ENCODE data around the gene GPAT2.
"Not testable (repeated sequence)": the region's sequence is repeated elsewhere in the genome, so short reads cannot be mapped to it uniquely, and the experiment has no call there.

Gene GPAT2

GRCh38 chr2:96060325-96060724 is 25.6 kb upstream of the GPAT2 start:
- H3K36me3 ChIP-seq (ENCODE audit: insufficient read depth, low read length); H3K4me3 ChIP-seq (ENCODE audit: low read length); H3K4me1 ChIP-seq (ENCODE audit: insufficient read depth, low read length); H2AFZ ChIP-seq (ENCODE audit: low read depth, low read length); H3K9me3 ChIP-seq (ENCODE audit: low read length); H3K27me3 ChIP-seq (ENCODE audit: insufficient read depth, low read length): not testable (repeated sequence)

DNA sequence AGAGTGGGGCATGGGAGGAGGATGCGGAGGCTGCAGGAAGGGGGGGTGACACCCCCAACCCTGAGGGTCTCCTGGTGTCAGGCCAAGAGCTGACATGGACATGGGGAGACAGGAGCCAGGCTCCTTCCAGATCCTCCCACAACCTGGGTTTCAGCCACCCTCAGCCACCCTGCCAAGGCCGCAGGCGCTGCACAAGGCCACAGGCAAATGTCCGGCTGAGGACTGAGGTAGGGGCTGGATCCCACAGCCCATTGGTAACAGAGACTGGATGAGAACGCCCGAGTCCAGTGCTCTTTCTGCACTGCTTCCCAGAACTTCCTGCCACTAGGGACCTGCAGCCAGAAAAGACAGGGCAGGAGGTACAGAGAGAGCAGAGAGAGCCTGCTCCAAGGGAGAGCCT is 24.7 kb upstream of the GPAT2 start:
- not testable (repeated sequence) for H3K27me3 ChIP-seq (ENCODE audit: insufficient read depth, low read length); H2AFZ ChIP-seq (ENCODE audit: low read depth, low read length); H3K36me3 ChIP-seq (ENCODE audit: insufficient read depth, low read length); H3K9me3 ChIP-seq (ENCODE audit: low read length); H3K4me1 ChIP-seq (ENCODE audit: insufficient read depth, low read length); H3K4me3 ChIP-seq (ENCODE audit: low read length)

DNA sequence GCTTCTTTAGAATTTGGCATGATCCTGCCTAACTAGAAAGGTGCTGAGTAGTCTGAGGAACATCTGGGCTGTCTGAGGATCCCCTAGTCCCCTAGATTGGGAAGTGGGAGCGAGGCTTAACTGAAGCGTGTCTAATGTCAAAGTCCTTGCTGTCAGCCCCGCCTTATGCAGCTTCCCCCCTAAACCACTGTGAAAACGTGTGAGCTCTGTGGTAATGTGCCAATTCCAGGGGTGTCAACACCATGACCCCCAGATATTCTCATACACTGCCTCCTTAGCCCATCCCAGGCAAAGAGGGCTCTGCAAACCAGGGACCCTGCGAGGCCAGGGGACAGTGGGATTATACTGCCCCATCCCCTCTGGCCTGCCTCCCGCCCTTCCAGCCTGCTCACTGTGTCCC is 21.1 kb upstream of the GPAT2 start:
- not testable (repeated sequence) for H3K4me3 ChIP-seq (ENCODE audit: low read length); H3K27me3 ChIP-seq (ENCODE audit: insufficient read depth, low read length); H2AFZ ChIP-seq (ENCODE audit: low read depth, low read length); H3K9me3 ChIP-seq (ENCODE audit: low read length); H3K4me1 ChIP-seq (ENCODE audit: insufficient read depth, low read length); H3K36me3 ChIP-seq (ENCODE audit: insufficient read depth, low read length)

DNA sequence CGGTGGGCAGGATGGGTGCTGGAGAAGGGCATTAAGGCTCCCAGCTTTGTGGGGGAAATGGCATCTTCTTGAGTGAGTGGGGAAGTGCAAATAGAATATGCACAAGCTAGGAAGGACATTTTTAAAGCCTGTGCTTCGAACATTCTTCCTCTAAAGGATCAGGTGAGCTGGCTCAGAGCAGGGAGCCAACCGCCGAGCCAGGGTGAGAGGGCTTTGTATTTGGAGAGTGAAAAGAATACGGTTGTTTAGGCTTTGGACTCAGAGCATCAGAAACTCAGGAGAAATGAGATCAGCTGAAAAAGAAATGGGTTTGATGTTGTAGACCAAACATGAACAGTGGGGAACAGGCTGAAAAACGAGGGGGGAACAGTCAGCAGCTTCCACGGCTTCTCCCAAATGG is 19.8 kb upstream of the GPAT2 start:
- H3K9me3 ChIP-seq (ENCODE audit: low read length); H3K27me3 ChIP-seq (ENCODE audit: insufficient read depth, low read length); H3K4me1 ChIP-seq (ENCODE audit: insufficient read depth, low read length); H3K4me3 ChIP-seq (ENCODE audit: low read length); H2AFZ ChIP-seq (ENCODE audit: low read depth, low read length); H3K36me3 ChIP-seq (ENCODE audit: insufficient read depth, low read length): not testable (repeated sequence)

DNA sequence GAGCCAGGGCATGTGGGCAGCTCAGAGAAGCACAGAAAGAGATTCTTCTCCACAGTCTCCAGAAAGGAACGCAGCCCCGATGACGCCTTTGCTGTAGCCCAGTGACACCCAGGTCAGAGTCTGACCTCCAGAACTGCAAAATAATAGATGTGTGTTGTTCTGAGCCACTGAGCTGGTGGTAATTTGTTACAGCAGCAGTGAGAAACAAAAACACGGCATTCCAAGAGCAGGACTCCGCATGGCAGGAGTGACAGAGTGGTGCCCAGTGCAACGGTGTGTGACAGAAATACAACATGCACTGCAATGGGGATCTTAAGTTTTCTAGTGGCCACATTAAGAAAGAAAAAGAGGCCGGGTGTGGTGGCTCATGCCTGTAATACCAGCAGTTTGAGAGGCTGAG is 18.7 kb upstream of the GPAT2 start:
- H3K4me3 ChIP-seq (ENCODE audit: low read length); H3K9me3 ChIP-seq (ENCODE audit: low read length); H2AFZ ChIP-seq (ENCODE audit: low read depth, low read length); H3K27me3 ChIP-seq (ENCODE audit: insufficient read depth, low read length); H3K36me3 ChIP-seq (ENCODE audit: insufficient read depth, low read length); H3K4me1 ChIP-seq (ENCODE audit: insufficient read depth, low read length): not testable (repeated sequence)

DNA sequence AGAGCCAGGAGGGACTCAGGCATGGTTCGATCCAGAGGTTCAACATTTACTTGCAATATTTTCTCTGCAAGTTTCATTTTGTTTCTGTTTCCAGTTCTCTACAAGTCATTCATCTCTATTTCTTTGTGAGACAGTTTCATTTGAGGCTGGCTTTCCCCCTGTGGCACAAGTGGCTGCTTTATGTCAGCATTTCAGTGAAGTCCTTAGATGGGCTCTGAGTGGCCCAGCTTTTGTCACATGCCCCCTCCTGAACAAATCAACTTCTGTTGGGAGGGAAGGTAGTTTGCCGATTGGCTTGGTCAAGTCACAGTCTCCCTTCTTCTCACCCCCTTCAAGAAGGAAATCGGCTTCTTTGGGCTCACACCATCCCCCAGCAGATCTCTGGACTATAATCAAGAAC is 17.9 kb upstream of the GPAT2 start:
- H2AFZ ChIP-seq (ENCODE audit: low read depth, low read length); H3K36me3 ChIP-seq (ENCODE audit: insufficient read depth, low read length); H3K9me3 ChIP-seq (ENCODE audit: low read length); H3K4me1 ChIP-seq (ENCODE audit: insufficient read depth, low read length); H3K27me3 ChIP-seq (ENCODE audit: insufficient read depth, low read length); H3K4me3 ChIP-seq (ENCODE audit: low read length): not testable (repeated sequence)

GRCh38 chr2:96049917-96050262 is 15.2 kb upstream of the GPAT2 start:
- H3K9me3 ChIP-seq (ENCODE audit: low read length); H2AFZ ChIP-seq (ENCODE audit: low read depth, low read length); H3K27me3 ChIP-seq (ENCODE audit: insufficient read depth, low read length); H3K4me3 ChIP-seq (ENCODE audit: low read length); H3K4me1 ChIP-seq (ENCODE audit: insufficient read depth, low read length); H3K36me3 ChIP-seq (ENCODE audit: insufficient read depth, low read length): not testable (repeated sequence)

DNA sequence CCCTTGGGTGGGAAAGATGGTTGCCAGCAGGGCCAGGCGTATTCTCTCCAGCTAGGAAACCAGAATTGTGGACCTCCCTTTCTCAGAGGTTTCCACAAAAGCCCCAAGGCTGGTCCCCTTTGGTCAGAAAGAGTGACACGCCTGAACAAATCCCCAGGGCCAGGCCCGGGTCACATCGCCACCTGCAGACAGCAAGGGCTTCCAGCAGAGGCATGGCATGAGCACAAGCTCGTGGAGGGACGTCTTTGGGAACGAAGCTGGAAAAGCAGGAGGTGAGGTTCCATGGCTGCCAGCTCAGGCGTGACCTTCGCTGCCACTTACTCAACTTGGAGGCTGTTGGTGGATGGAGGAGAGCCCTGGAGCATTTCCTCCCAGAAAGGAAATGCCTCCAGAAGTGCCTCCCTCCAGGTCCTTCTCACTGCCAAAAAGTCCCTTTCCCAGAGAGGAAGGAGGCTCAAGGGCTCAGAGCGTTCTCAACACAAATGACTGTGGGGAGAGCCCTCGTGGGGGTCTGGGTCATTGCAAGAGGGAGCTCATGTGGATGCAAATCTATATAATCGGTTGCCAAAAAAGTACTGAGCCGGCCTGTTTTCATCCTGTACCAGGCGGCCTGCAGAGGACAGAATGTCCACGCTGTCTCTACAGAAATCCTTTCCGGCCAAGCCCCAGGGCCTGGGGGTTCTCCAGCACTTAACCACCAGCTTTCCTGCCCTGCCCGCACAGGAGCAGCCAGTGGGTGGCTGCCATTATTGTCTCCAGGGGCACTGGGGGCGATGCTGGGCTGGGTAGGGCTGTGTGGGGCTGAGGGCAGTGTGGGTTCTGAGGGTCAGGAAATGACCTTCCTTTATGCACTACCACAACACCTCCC is 14.6 kb upstream of the GPAT2 start:
- H3K36me3 ChIP-seq (ENCODE audit: insufficient read depth, low read length); H3K27me3 ChIP-seq (ENCODE audit: insufficient read depth, low read length); H2AFZ ChIP-seq (ENCODE audit: low read depth, low read length); H3K4me1 ChIP-seq (ENCODE audit: insufficient read depth, low read length); H3K9me3 ChIP-seq (ENCODE audit: low read length); H3K4me3 ChIP-seq (ENCODE audit: low read length): not testable (repeated sequence)

GRCh38 chr2:96035554-96035953 is 838 bp upstream of the GPAT2 start:
- H3K9me3 ChIP-seq (ENCODE audit: low read length); H3K4me1 ChIP-seq (ENCODE audit: insufficient read depth, low read length); H3K36me3 ChIP-seq (ENCODE audit: insufficient read depth, low read length); H2AFZ ChIP-seq (ENCODE audit: low read depth, low read length); H3K27me3 ChIP-seq (ENCODE audit: insufficient read depth, low read length); H3K4me3 ChIP-seq (ENCODE audit: low read length): not testable (repeated sequence)

GRCh38 chr2:96033997-96034396 is 719 bp downstream of the GPAT2 start:
- H2AFZ ChIP-seq (ENCODE audit: low read depth, low read length); H3K4me1 ChIP-seq (ENCODE audit: insufficient read depth, low read length); H3K27me3 ChIP-seq (ENCODE audit: insufficient read depth, low read length); H3K9me3 ChIP-seq (ENCODE audit: low read length); H3K4me3 ChIP-seq (ENCODE audit: low read length); H3K36me3 ChIP-seq (ENCODE audit: insufficient read depth, low read length): not testable (repeated sequence)

DNA sequence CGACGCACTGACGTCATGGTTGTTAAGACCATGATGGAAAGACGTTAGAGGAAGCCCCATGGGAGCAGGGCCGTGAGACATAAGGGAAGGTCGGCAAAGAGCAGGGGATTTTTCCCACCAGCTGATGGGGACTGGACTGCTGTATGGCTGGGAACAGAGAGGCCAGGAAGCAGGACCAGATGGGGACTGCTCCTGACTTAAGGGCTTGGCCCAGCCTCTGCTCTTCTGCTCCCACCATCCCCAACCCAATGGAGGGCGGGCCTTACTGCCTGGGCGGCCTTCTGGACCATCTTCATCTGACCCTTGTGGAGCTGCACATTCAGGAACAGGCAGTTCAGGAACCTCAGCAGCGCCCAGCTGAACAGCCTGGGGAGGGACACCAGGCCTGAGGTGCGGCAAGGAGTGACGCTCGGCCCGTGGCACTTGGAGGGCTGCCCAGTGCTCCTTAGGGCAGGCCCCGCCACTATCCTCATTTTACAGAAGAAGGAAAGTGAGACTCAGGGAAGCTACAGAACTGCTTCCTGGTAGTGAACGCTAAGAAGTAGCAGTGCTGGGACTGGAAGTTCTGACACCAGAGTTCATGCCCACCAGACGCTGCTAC is 6.9 kb downstream of the GPAT2 start:
- not testable (repeated sequence) for H3K4me3 ChIP-seq (ENCODE audit: low read length); H2AFZ ChIP-seq (ENCODE audit: low read depth, low read length); H3K27me3 ChIP-seq (ENCODE audit: insufficient read depth, low read length); H3K36me3 ChIP-seq (ENCODE audit: insufficient read depth, low read length); H3K4me1 ChIP-seq (ENCODE audit: insufficient read depth, low read length); H3K9me3 ChIP-seq (ENCODE audit: low read length)

DNA sequence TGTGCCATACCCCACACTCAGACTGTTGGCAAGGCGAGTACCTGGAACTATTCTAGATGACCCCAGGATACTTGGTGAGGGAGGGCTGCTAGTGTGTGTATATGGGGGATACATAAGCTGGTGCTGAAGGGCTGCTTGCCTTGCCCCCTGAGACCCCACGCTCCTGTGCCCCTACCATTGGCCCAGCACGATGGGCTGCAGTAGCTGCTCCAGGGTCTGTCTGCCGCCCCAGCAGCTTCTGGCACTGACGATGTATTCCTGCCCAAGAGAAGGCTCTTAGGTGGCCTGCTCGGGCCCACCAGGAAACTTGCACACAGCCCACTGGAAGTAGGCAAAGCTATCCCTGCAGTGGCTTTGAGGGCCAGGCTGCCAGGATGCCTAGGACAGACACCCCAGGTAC is 9.0 kb downstream of the GPAT2 start:
- not testable (repeated sequence) for H3K36me3 ChIP-seq (ENCODE audit: insufficient read depth, low read length); H3K4me1 ChIP-seq (ENCODE audit: insufficient read depth, low read length); H3K9me3 ChIP-seq (ENCODE audit: low read length); H3K4me3 ChIP-seq (ENCODE audit: low read length); H2AFZ ChIP-seq (ENCODE audit: low read depth, low read length); H3K27me3 ChIP-seq (ENCODE audit: insufficient read depth, low read length)

DNA sequence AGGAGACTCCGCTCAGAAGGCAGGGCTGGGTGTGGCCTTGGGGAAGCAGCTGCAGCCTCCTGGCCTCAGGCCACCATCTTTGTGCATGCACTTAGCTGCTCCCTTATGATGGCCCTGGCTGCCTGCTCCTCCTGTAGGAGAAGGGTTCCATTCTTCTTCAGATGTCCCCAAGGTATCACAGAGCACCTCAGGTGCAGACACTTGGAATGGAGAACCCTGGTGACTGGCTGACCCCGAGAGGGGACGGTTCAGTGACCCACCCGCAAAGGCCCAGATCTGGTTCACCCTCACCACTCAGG is 9.6 kb downstream of the GPAT2 start:
- Histone ChIP-seq H3K4me3 (ENCODE audit: low read length) (no peak overlapping the region), H3K36me3 (ENCODE audit: insufficient read depth, low read length) (no peaks in the 10 kb centered on the region), H2AFZ (ENCODE audit: low read depth, low read length) (no peak overlapping the region), H3K27me3 (ENCODE audit: insufficient read depth, low read length) (no peaks in the 10 kb centered on the region), H3K4me1 (ENCODE audit: insufficient read depth, low read length) (no peaks in the 10 kb centered on the region), H3K9me3 (ENCODE audit: low read length) (no peaks in the 10 kb centered on the region)
